ENCODE results near the gene CCDC34. TPM values are rescaled to one million over a fixed set of nuclear protein-coding genes. Genes with fewer than 3 reads are reported as not detected.

Gene CCDC34
- total and polyA plus RNA-seq, 4 donors = 1.1 to 10.5 (median 1.5) TPM

GRCh38 chr11:27367881-27368280, 4.9 kb upstream of the CCDC34 start:
- no peaks in the 10 kb centered on the region for H3K9me3 ChIP-seq (ENCODE audit: control insufficient read depth in 4 of 4, low read length in 3 of 4)
- no peaks in the 10 kb centered on the region for H3K27me3 ChIP-seq (ENCODE audit: control insufficient read depth in 4 of 4, insufficient read depth in 4 of 4, low read length in 3 of 4)
- DNase-seq (ENCODE audit: low spot score) = no peak
- H3K36me3 ChIP-seq (ENCODE audit: control insufficient read depth in 4 of 4, insufficient read depth in 3 of 4, low read depth in 1 of 4, low read length in 3 of 4) = peaks cover 6 to 20% (median 11%) of the 10 kb centered on the region in 4 donors
- peaks cover 0 to 18% (median 7%) of the 10 kb centered on the region in 4 donors for H3K4me1 ChIP-seq (ENCODE audit: control insufficient read depth in 4 of 4, insufficient read depth in 4 of 4, low read length in 3 of 4)
- WGBS = 92% methylated on average over 10 of the region's 10 CpGs
- H3K27ac ChIP-seq (ENCODE audit: low read depth in 1 of 2, low read length in 2 of 2) = no peak overlapping the region
- no peak for TF ChIP-seq HNF4G (IDR thresholded peaks at IDR 0.05)
- TF ChIP-seq, protein P1, sequence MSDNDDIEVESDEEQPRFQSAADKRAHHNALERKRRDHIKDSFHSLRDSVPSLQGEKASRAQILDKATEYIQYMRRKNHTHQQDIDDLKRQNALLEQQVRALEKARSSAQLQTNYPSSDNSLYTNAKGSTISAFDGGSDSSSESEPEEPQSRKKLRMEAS (IDR thresholded peaks at IDR 0.05) = no peak
- TF ChIP-seq ZBTB33 (IDR thresholded peaks at IDR 0.05) = no peak
- TF ChIP-seq NR2F2 (IDR thresholded peaks at IDR 0.05) = no peak
- TF ChIP-seq HNF4A (conservative IDR thresholded peaks at IDR 0.05) = no peak
- no peak for TF ChIP-seq TAF1 (conservative IDR thresholded peaks at IDR 0.05)
- no peak for TF ChIP-seq YY1 (IDR thresholded peaks at IDR 0.05)
- TF ChIP-seq, protein P2, sequence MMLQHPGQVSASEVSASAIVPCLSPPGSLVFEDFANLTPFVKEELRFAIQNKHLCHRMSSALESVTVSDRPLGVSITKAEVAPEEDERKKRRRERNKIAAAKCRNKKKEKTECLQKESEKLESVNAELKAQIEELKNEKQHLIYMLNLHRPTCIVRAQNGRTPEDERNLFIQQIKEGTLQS (IDR thresholded peaks at IDR 0.05) = no peak
- TF ChIP-seq, protein P3, sequence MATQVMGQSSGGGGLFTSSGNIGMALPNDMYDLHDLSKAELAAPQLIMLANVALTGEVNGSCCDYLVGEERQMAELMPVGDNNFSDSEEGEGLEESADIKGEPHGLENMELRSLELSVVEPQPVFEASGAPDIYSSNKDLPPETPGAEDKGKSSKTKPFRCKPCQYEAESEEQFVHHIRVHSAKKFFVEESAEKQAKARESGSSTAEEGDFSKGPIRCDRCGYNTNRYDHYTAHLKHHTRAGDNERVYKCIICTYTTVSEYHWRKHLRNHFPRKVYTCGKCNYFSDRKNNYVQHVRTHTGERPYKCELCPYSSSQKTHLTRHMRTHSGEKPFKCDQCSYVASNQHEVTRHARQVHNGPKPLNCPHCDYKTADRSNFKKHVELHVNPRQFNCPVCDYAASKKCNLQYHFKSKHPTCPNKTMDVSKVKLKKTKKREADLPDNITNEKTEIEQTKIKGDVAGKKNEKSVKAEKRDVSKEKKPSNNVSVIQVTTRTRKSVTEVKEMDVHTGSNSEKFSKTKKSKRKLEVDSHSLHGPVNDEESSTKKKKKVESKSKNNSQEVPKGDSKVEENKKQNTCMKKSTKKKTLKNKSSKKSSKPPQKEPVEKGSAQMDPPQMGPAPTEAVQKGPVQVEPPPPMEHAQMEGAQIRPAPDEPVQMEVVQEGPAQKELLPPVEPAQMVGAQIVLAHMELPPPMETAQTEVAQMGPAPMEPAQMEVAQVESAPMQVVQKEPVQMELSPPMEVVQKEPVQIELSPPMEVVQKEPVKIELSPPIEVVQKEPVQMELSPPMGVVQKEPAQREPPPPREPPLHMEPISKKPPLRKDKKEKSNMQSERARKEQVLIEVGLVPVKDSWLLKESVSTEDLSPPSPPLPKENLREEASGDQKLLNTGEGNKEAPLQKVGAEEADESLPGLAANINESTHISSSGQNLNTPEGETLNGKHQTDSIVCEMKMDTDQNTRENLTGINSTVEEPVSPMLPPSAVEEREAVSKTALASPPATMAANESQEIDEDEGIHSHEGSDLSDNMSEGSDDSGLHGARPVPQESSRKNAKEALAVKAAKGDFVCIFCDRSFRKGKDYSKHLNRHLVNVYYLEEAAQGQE (IDR thresholded peaks at IDR 0.05) = no peak
- TF ChIP-seq SP1 (IDR thresholded peaks at IDR 0.05) = no peak
- TF ChIP-seq GABPA (IDR thresholded peaks at IDR 0.05 in 1 of 2, conservative IDR thresholded peaks at IDR 0.05 in 1 of 2) = no peak
- no peak for TF ChIP-seq FOXA2 (IDR thresholded peaks at IDR 0.05)
- TF ChIP-seq RXRA (IDR thresholded peaks at IDR 0.05) = no peak
- no peak for TF ChIP-seq FOXA1 (IDR thresholded peaks at IDR 0.05)
- H3K9ac ChIP-seq (ENCODE audit: low read depth in 1 of 2, low read length in 2 of 2) = no peak overlapping the region
- H3K4me3 ChIP-seq (ENCODE audit: low read depth in 1 of 3, low read length in 3 of 3) = no peak overlapping the region

GRCh38 chr11:27363576-27364117, 632 bp upstream of the CCDC34 start:
- peak overlapping the region in 1 of 2 donors; percentile 40 for H3K27ac ChIP-seq (ENCODE audit: low read depth in 1 of 2, low read length in 2 of 2)
- H3K9me3 ChIP-seq (ENCODE audit: control insufficient read depth in 4 of 4, low read length in 3 of 4) = no peaks in the 10 kb centered on the region
- peak overlapping the region; percentile 43 to 64 for H3K9ac ChIP-seq (ENCODE audit: low read depth in 1 of 2, low read length in 2 of 2)
- TF ChIP-seq SP1 (IDR thresholded peaks at IDR 0.05) (no peak), NR2F2 (IDR thresholded peaks at IDR 0.05) (no peak)
- H3K36me3 ChIP-seq (ENCODE audit: control insufficient read depth in 4 of 4, insufficient read depth in 3 of 4, low read depth in 1 of 4, low read length in 3 of 4) = peaks cover 4 to 11% (median 8%) of the 10 kb centered on the region in 4 donors
- no peak for DNase-seq (ENCODE audit: low spot score)
- no peaks in the 10 kb centered on the region for H3K27me3 ChIP-seq (ENCODE audit: control insufficient read depth in 4 of 4, insufficient read depth in 4 of 4, low read length in 3 of 4)
- H3K4me1 ChIP-seq (ENCODE audit: control insufficient read depth in 4 of 4, insufficient read depth in 4 of 4, low read length in 3 of 4) = peaks cover 0 to 18% (median 14%) of the 10 kb centered on the region in 4 donors
- peak overlapping the region; percentile 64 to 72 (median 65) for H3K4me3 ChIP-seq (ENCODE audit: low read depth in 1 of 3, low read length in 3 of 3)
- 45% methylated on average over 13 of the region's 13 CpGs for WGBS

Measured in liver (tissue), 9 donors.